ENCODE measurements around the gene ETV5. TPM values are rescaled to one million over a fixed set of nuclear protein-coding genes. Genes with fewer than 3 reads are reported as not detected.

The ETV5 gene
- total RNA-seq, result 10.5 and 17.5 TPM in 2 replicates

- DNase-seq (ENCODE audit: low read depth), result peak; percentile 99
These were observed at the start of gene ETV5 for GRCh38 chr3:186108941-186109865. Gene ETV5 (minus strand): TSS chr3:186109089. CDS start chr3:186105868, 3,221 bp downstream.

GRCh38 chr3:186154641-186155040 is 45.8 kb upstream of the ETV5 start:
- DNase-seq (ENCODE audit: low read depth), result no peak

GRCh38 chr3:186152889-186153292 is 44.0 kb upstream of the ETV5 start:
- DNase-seq (ENCODE audit: low read depth), result peak; percentile 65

GRCh38 chr3:186152361-186152798 is 43.5 kb upstream of the ETV5 start:
- DNase-seq (ENCODE audit: low read depth), result no peak

GRCh38 chr3:186151077-186151971 is 42.4 kb upstream of the ETV5 start:
- DNase-seq (ENCODE audit: low read depth), result no peak

- DNase-seq (ENCODE audit: low read depth), result no peak
These were observed 41.3 kb upstream of the ETV5 start for GRCh38 chr3:186150041-186150830.

- no peak for DNase-seq (ENCODE audit: low read depth)
These were observed 40.6 kb upstream of the ETV5 start for GRCh38 chr3:186149319-186149960.

GRCh38 chr3:186144257-186144656 is 35.4 kb upstream of the ETV5 start:
- DNase-seq (ENCODE audit: low read depth), result no peak

GRCh38 chr3:186143250-186143649 is 34.4 kb upstream of the ETV5 start:
- DNase-seq (ENCODE audit: low read depth), result no peak

- no peak for DNase-seq (ENCODE audit: low read depth)
These were observed 33.6 kb upstream of the ETV5 start for GRCh38 chr3:186142393-186142932.

GRCh38 chr3:186141790-186142189 is 32.9 kb upstream of the ETV5 start:
- no peak for DNase-seq (ENCODE audit: low read depth)

GRCh38 chr3:186138272-186138981 is 29.5 kb upstream of the ETV5 start:
- DNase-seq (ENCODE audit: low read depth), result no peak

GRCh38 chr3:186137051-186137685 is 28.3 kb upstream of the ETV5 start:
- no peak for DNase-seq (ENCODE audit: low read depth)

- DNase-seq (ENCODE audit: low read depth), result no peak
These were observed 25.1 kb upstream of the ETV5 start for GRCh38 chr3:186133980-186134379.

- no peak for DNase-seq (ENCODE audit: low read depth)
These were observed 23.6 kb upstream of the ETV5 start for GRCh38 chr3:186132487-186132886.

GRCh38 chr3:186129206-186129605 is 20.3 kb upstream of the ETV5 start:
- no peak for DNase-seq (ENCODE audit: low read depth)

- peak; percentile 16 for DNase-seq (ENCODE audit: low read depth)
These were observed 19.3 kb upstream of the ETV5 start for GRCh38 chr3:186128158-186128557.

GRCh38 chr3:186127463-186127862 is 18.6 kb upstream of the ETV5 start:
- DNase-seq (ENCODE audit: low read depth), result no peak

GRCh38 chr3:186125118-186125517 is 16.2 kb upstream of the ETV5 start:
- no peak for DNase-seq (ENCODE audit: low read depth)

GRCh38 chr3:186124592-186124991 is 15.7 kb upstream of the ETV5 start:
- DNase-seq (ENCODE audit: low read depth), result peak; percentile 37
